ENCODE results near the gene TTC9B. TPM values are rescaled to one million over a fixed set of nuclear protein-coding genes. Genes with fewer than 3 reads are reported as not detected.

The TTC9B gene
- total and polyA plus RNA-seq, 2 of the 13 experiments (the other 11 are each of a cell fraction or from before 2014, with no cell fraction given), result not detected

GRCh38 chr19:40231544-40232424, 13.6 kb upstream of the TTC9B start (continued):
- TF ChIP-seq HMGXB4 (CRISPR knock-in tag; IDR thresholded peaks at IDR 0.05; ENCODE audit: borderline replicate concordance in 1 of 2, low read depth in 1 of 2) (peak; percentile 69 to 82; a peak in 3 of 4 replicates), ZNF136 (CRISPR knock-in tag; IDR thresholded peaks at IDR 0.05; ENCODE audit: low read depth) (peak; percentile 31; the same call in 1 of the 2 replicates), ZNF546 (CRISPR knock-in tag; conservative IDR thresholded peaks at IDR 0.05) (peak; percentile 44; the same call in 1 of the 2 replicates), MAFK (conservative IDR thresholded peaks at IDR 0.05 in 1 of 2, IDR thresholded peaks at IDR 0.05 in 1 of 2; ENCODE audit: low read length in 2 of 2) (no peak), NR1H2 (CRISPR knock-in tag; IDR thresholded peaks at IDR 0.05; ENCODE audit: borderline replicate concordance, low read depth) (no peak), ZNF839 (CRISPR knock-in tag; IDR thresholded peaks at IDR 0.05; ENCODE audit: borderline replicate concordance) (peak; percentile 40; the same call in 1 of the 2 replicates), USF2 (IDR thresholded peaks at IDR 0.05; ENCODE audit: low read depth, low read length) (peak; percentile 86), USF2 (CRISPR knock-in tag; IDR thresholded peaks at IDR 0.05; ENCODE audit: borderline replicate concordance) (peak; percentile 95), ZNF850 (CRISPR knock-in tag; conservative IDR thresholded peaks at IDR 0.05) (no peak), KLF16 (CRISPR knock-in tag; IDR thresholded peaks at IDR 0.05) (peak in 1 of 2 experiments; percentile 87; a peak in 2 of 4 replicates), NFYC (CRISPR knock-in tag; IDR thresholded peaks at IDR 0.05) (no peak), ETV6 (CRISPR knock-in tag; conservative IDR thresholded peaks at IDR 0.05) (peak; percentile 73; the same call in 1 of the 2 replicates), SNAPC5 (CRISPR knock-in tag; IDR thresholded peaks at IDR 0.05; ENCODE audit: borderline replicate concordance) (no peak; the same call in 1 of the 2 replicates), CCAR2 (optimal IDR thresholded peaks at IDR 0.05; ENCODE audit: low read depth, low read length) (no peak), NFE2L1 (CRISPR knock-in tag; IDR thresholded peaks at IDR 0.05; ENCODE audit: borderline replicate concordance) (no peak), ZNF577 (CRISPR knock-in tag; IDR thresholded peaks at IDR 0.05; ENCODE audit: borderline replicate concordance, low read depth) (no peak), FOXO1 (CRISPR knock-in tag; IDR thresholded peaks at IDR 0.05) (peak; percentile 63; the same call in 1 of the 2 replicates), ZNF18 (CRISPR knock-in tag; IDR thresholded peaks at IDR 0.05; ENCODE audit: insufficient replicate concordance) (peak; percentile 69), ZNF124 (CRISPR knock-in tag; IDR thresholded peaks at IDR 0.05) (peak; percentile 59; the same call in 1 of the 2 replicates), ZSCAN5A (CRISPR knock-in tag; IDR thresholded peaks at IDR 0.05; ENCODE audit: borderline replicate concordance) (no peak)
